ENCODE data around the gene MPC1L. TPM values are rescaled to one million over a fixed set of nuclear protein-coding genes. Genes with fewer than 3 reads are reported as not detected.

The MPC1L gene
- total and polyA plus RNA-seq, 9 of the 15 experiments (the other 6 are each of a cell fraction or from before 2014, with no cell fraction given), result not detected

DNA sequence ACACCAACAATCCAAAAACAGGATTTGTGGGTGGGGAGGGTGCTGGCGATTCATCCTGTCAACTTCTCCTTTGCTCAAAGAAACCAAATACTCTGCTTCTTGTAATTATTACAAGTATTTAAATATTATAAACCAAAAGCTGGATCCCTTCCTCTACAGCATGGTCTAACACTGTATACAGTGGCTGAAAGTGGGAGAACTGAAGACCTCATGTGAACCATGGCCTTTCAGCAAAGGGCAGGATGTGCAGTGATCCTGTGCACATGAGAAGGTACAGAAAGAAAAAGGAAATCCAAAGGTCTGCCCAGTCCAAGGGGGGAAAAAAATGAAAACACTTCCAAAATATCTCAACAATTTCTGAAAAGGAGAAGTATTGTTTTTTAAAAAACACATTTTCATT lies 29.4 kb downstream of the MPC1L start (continued):
- TF ChIP-seq FIP1L1 (IDR thresholded peaks at IDR 0.05; ENCODE audit: low read depth, low read length, poor library complexity, severe bottlenecking) (no peak), CBX1 (IDR thresholded peaks at IDR 0.05; ENCODE audit: low read depth) (no peak), SRSF3 (IDR thresholded peaks at IDR 0.05; ENCODE audit: insufficient read depth, low read length) (no peak), SMC3 (conservative IDR thresholded peaks at IDR 0.05; ENCODE audit: insufficient read depth, low read depth, low read length) (no peak), KLF1 (tag; IDR thresholded peaks at IDR 0.05) (no peak), ZNF561 (CRISPR knock-in tag; conservative IDR thresholded peaks at IDR 0.05) (no peak), BHLHE40 (IDR thresholded peaks at IDR 0.05; ENCODE audit: low read length) (no peak), NFIC (IDR thresholded peaks at IDR 0.05) (no peak), MEIS2 (IDR thresholded peaks at IDR 0.05; ENCODE audit: partially characterized antibody) (no peak)
- TF ChIP-seq, protein P1, sequence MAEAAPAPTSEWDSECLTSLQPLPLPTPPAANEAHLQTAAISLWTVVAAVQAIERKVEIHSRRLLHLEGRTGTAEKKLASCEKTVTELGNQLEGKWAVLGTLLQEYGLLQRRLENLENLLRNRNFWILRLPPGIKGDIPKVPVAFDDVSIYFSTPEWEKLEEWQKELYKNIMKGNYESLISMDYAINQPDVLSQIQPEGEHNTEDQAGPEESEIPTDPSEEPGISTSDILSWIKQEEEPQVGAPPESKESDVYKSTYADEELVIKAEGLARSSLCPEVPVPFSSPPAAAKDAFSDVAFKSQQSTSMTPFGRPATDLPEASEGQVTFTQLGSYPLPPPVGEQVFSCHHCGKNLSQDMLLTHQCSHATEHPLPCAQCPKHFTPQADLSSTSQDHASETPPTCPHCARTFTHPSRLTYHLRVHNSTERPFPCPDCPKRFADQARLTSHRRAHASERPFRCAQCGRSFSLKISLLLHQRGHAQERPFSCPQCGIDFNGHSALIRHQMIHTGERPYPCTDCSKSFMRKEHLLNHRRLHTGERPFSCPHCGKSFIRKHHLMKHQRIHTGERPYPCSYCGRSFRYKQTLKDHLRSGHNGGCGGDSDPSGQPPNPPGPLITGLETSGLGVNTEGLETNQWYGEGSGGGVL (CRISPR knock-in tag; IDR thresholded peaks at IDR 0.05), result no peak
- TF ChIP-seq, protein P2, sequence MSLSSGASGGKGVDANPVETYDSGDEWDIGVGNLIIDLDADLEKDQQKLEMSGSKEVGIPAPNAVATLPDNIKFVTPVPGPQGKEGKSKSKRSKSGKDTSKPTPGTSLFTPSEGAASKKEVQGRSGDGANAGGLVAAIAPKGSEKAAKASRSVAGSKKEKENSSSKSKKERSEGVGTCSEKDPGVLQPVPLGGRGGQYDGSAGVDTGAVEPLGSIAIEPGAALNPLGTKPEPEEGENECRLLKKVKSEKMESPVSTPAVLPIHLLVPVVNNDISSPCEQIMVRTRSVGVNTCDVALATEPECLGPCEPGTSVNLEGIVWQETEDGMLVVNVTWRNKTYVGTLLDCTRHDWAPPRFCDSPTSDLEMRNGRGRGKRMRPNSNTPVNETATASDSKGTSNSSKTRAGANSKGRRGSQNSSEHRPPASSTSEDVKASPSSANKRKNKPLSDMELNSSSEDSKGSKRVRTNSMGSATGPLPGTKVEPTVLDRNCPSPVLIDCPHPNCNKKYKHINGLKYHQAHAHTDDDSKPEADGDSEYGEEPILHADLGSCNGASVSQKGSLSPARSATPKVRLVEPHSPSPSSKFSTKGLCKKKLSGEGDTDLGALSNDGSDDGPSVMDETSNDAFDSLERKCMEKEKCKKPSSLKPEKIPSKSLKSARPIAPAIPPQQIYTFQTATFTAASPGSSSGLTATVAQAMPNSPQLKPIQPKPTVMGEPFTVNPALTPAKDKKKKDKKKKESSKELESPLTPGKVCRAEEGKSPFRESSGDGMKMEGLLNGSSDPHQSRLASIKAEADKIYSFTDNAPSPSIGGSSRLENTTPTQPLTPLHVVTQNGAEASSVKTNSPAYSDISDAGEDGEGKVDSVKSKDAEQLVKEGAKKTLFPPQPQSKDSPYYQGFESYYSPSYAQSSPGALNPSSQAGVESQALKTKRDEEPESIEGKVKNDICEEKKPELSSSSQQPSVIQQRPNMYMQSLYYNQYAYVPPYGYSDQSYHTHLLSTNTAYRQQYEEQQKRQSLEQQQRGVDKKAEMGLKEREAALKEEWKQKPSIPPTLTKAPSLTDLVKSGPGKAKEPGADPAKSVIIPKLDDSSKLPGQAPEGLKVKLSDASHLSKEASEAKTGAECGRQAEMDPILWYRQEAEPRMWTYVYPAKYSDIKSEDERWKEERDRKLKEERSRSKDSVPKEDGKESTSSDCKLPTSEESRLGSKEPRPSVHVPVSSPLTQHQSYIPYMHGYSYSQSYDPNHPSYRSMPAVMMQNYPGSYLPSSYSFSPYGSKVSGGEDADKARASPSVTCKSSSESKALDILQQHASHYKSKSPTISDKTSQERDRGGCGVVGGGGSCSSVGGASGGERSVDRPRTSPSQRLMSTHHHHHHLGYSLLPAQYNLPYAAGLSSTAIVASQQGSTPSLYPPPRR (CRISPR knock-in tag; IDR thresholded peaks at IDR 0.05; ENCODE audit: borderline replicate concordance), result no peak
